Limb (tissue), 2 donors: Measurements from ENCODE around the gene RPUSD1.
A peak's percentile ranks its signal among the peaks of the same experiment; 100 is the strongest.

Experiments used
- DNase-seq, 2 donors: peaks; one replicate each; pipeline ENCODE4 v3.0.0-alpha.2; 2016; ENCODE audit errors: extremely low spot score in 2 of 2

Gene RPUSD1

DNA sequence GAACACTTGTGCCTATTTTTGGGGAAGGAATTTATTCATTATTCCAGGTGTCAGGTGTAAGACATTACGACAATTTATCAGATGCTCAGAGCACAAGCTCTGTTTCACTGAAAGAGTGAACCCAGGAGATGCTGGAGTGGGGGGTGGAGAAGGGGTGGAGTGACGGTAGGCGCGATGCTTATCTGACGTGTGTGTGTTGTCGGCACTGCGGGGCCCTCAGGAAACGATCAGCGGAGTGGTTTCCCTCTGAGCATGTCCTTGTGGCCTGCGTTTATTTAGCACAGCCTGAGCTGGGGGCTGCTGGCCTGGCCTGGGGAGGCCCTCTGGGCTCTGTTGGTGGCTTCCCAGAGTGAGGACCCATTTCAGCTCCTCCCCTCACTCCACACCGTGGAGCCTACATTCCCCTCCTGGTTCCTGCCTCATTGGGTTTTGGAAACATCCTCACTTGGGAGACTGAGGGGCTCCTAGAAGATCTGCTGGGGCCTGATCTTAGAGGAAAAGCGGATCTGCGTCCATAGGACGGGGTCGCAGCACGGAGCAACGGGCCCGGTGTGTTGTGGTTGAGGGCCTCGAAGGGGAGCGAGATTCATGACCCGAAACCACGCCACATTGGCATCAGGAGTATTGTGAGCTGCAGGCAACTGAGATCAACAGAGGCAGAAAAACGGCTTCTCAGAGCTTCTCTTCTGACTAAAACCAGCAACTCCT, 31.3 kb upstream of the RPUSD1 start:
- no peak for DNase-seq

DNA sequence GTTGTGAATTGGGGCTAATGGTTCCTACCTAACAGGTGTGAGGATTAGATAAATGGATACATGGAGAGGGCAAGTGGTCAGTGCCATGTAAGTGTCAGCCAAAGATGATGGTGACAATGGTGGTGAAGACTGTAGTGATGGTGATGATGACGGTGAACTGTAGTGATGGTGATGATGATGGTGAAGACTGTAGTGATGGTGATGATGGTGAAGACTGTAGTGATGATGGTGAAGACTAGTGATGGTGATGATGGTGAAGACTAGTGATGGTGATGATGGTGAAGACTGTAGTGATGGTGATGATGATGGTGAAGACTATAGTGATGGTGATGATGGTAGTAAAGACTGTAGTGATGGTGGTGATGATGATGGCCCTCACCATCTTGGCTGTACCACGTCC, 30.4 kb upstream of the RPUSD1 start:
- DNase-seq = no peak

DNA sequence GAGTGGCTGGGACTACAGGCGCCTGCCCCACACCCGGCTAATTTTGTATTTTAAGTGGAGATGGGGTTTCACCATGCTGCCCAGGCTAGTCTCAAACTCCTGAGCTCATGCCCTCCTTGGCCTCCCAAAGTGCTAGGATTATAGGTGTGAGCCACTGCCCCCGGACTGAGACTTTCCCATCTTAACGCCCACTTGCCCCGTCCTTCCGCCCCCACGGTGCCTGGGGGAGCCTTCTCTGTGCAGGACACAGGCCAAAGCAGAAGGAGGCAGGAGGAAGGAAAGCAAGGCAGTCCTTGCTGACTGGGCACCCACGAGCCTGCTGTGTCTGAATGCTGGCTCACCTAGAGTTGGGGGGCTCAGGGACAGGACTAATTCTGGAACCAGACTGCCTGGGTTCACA, 30.0 kb upstream of the RPUSD1 start:
- no peak for DNase-seq

DNA sequence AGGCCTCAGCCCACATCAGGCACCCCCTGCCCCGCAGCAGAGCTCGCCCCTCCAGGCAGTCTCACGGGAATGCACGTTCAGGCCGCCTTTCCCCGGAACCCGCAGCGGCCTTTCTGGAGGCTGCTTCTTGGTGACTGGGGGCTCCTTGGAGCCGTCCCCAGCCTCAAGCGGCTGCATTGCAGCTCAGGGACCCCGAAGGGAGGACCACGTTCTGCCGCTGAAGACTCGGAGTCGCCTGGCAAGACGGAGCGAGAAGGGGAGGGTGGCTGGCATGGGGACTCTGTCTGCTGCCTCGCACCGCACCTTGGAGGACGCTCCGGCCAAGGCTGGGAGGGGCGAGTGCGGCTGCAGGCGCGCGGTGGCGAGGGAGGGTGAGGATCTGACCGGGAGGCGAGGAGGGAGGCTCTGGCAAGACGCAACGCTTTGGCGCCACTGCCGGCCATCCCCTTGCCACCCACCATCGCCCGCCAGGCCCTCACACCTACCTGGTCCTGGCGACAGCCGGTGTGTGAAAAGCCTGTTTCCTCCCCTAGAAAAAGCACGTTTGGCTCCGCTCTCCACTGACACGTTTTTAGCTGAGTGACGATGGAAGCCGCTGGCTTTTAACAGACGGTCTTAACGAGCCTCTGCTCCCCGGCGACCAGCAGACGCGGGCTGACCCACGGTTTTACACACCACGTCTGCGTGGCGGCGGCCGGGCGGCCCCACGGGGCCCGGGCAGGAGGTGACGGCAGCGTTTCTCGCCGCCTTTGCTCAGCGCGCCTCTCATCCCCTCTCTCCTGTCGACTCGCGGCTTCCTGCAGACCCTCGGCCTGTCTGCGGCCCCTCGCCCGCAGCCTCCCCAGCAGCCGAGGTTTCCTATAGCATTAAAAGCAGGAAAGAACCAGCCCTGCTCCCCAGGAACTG, 29.1 kb upstream of the RPUSD1 start:
- DNase-seq = no peak

DNA sequence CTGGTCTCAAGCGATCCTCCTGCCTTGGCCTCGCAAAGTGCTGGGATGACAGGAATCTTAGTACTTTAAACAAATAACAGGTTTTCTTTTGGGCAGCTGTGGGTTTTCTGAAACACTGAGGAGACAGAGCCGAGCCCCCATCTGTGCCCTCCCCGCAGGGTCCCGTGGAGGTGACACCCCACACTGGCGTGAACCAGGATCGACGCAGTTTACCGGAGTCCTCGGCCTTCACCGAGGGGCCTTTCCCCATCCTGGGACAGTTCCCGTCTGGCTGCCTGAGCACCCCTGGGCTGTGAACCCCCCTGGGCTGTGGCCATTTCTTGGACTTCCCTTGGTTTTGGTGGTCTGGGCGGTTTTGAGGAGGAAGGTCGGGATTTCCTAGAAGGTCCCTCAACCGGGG, 27.7 kb upstream of the RPUSD1 start:
- no peak for DNase-seq

DNA sequence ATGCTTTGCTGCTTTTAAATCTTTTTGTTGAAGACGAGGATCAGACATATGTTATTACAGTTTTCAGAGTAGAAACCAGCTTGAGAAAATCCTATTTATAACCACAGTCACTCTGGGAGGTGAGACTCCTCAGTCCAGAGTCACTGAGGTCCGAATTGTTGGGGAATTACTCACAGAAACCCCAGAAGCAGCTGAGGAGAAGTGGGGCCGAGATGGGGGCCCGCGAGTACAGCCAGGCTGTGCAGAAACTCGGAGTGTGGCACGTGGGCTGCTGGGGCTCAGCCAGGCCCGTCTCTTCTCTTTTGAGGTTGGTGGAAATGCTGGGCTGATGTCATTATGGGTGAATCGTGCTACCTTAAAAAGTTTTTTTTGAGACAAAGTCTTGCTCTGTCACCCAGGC, 26.8 kb upstream of the RPUSD1 start:
- no peak for DNase-seq

DNA sequence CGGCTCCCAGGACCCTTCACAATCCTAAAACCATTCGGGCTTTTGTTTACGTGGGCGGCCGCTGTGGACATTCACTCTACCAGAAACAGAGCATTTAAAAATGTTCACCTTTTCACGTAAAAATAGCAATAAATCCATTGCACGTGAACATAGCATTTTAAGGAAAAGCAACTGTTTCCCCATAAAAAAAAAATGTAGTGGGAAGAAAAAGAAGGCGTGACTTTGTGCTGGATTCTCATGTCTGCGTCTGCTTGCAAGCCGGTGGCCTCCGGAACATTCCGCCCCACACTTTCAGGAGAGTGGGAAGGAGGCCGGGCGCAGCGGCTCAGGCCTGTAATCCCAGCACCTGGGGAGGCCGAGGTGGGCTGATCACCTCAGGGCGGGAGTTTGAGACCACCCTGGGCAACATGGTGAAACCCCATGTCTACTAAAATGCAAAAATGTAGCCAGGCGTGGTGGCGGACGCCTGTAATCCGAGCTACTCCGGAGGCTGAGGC, 25.8 kb upstream of the RPUSD1 start:
- DNase-seq = no peak

DNA sequence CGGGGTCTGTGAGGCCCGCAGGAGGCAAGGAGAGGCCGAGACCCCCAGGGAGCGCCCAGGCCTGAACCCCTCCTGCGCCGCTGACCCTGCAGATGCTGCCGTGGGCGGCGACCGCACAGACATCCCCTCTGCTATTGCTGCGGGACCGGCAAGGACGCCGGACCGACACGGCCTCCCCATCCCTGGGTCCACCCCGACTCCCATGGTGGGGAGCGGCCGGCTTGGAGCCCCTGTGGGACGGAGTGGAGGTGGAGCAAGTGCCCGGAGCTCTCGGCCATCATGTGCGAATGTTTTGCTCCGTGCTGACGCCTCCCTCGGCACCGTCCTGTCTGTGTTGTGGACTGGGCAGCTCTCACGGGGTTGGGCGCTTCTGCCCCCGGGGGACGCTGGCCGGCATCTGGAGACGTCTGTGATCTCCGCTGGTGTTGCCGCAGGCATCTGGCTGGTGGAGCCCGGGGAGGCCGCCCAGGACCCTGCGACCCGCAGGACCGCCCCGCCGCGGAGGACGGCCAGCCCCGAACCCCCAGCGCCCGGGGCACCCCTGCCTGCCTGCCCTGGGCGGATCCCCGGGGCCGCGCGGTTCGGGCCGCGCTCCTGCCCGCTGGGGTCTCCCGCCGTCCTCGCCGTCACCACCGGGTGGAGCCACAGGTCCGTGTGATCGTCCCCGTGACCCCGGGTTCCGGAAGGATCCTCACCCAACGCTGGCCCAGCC, 25.2 kb upstream of the RPUSD1 start:
- DNase-seq = peak in 1 of 2 donors; percentile 82

DNA sequence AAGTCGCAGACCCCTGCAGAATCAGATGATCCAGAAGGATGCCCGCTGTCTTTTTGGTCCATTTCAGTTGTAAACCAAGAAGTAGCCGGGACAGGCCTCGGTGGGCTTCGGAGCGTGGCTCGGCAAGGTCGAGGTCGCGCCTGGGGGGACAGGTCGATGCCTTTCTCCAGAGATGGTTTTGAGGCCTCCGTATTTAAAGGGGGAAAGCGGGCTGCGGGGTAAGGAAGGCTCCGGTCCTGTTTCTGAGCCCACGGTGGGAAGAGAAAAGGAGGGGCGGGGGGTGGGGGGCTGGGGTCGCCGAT, 19.9 kb upstream of the RPUSD1 start:
- DNase-seq = no peak

DNA sequence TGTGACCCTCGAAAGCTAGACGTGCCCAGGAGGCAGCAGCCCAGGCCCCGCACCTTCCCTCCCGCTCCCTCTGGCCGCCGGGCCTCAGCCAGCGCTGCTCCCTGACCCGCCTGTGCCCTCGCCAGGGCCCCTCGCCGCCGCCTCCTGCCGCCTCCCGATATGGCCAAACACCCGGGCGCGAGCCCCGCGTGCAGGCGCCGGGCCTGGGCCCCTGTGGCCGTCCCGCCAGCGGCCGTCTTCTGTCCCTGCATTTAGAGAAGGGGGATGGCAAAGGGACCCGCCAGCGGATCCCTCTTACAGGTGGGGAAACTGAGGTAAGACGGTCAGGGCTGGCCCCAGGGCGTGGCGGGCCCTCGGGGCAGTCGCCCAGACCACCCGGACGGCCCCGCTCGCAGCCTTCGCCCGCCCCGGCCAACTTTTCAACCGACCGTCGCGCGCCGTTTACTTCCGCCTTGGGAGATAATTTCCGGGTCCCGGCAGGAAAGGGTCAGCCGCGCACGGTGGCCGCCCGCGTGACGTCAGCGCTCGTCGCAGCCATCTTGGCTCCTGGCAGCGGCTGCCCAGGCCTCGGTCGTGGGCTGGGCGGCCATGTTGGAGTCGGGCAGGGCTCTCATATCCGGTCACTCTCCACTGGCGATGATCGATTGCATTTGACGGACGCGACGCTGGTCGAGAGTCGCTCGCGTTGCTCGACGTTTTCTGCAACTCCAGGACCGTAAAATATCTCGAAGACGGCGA, 19.3 kb upstream of the RPUSD1 start:
- peak; percentile 89 to 93 for DNase-seq

DNA sequence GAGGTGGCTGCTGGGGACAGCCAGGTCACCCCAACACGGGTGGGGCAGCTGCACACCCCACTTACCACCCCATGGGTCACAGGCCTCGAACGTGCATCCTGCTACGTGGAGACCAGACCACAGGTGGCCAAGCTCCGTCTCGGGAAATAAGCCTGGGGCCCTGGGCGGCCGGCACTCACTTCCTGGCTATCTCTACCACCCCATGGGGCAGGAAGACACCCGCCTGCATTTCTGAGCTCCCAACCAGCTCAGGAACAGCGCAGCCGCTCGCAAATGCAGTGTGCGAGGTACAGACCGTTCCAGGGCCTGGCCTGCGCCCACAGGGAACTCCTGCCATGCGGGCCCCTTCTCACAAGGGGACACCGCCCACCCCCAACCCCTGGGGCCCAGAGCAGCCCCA, 17.3 kb upstream of the RPUSD1 start:
- no peak for DNase-seq

DNA sequence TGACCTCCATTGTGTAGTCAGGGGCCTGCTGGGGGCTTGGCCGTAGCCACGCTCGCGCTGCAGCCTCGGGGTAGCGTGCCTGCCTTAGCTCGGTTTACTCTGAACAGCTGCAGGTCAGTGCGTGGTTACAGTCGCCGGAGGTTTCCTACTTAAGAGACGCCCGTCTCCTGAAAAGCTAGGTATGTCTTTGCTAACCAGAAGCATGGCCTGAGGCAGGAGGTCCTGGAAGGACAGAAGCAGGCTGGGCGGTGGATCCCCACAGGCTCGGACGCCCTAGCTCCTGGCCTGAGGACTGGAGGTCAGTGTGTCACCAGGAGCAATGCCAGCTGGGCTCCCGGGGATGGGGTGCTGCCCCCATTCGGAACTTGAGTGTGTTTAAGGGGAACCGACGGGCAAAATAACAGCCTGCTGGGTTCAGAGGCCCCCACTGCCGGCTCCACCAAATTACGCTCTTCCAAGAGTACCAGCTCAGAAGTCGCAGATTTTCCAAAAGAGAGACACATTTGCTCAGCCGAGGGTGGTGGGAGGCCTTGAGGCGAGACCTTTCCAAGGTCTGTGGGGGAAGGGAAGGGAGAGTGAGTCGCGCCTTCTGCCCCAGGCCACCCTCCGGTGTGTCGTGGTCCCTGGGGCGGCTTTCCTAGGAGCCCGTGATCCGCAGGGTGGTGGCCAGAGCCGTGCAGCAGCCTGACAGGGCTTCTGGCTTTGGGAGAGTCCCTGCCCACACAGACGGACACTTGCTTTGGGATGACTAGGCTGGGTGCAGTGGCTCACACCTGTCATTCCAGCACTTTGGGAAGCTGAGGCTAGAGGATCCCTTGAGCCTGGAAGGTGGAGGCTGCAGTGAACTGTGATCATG, 16.2 kb upstream of the RPUSD1 start:
- DNase-seq = no peak

DNA sequence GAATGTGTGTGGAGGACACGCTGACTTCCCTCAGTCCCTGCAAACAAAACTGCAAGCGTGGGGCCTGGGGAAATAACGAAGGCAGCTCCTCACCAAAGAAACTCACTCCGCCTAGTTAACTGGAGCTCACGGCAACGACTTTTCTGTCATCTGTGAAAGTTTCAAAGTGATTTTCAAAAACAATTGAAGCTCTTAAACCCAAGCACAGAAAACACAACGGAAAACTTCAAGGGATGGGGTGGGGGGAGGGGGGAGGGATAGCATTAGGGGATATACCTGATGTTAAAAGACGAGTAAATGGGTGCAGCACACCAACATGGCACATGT, 15.5 kb upstream of the RPUSD1 start:
- no peak for DNase-seq

DNA sequence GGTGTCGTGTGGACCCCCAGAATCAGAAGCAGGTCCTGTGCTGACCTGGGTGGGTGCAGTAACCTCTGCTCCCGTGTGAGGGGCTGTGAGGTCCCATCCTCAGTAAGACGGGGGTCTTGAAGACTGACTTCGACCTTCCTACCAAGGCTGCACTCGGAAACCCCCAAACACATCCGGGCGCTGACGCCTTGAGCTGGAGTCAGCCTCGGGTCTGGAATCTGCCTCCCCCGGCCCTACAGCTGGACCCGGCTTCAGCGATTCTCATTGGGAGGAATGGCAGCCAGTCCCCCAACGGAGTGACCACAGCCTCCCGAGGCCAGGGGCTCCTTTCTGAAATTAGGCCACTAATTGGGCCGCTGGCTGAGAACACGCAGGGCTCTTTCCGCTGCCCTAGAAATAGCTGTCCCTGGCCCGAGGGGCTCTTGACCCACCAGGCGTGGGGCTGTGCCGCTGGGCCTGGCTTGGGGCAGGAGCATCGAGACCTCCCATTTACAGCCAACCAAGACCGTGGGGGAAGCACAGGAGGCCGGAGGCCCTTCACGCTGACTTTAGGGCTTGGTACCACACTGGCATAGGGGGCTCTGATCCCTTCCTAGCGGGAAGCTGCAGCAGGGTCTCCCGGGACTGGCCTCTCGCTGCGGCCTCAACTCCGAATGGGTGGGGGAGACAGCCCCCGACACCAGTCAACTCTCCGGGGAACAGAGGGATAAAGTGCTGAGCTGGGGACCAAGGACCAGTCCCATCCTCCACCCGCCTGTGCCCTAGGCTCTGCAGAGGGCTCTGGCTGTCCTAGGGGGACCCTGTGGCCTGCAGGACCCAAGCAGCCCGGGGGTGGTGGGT, 15.0 kb upstream of the RPUSD1 start:
- DNase-seq = no peak

DNA sequence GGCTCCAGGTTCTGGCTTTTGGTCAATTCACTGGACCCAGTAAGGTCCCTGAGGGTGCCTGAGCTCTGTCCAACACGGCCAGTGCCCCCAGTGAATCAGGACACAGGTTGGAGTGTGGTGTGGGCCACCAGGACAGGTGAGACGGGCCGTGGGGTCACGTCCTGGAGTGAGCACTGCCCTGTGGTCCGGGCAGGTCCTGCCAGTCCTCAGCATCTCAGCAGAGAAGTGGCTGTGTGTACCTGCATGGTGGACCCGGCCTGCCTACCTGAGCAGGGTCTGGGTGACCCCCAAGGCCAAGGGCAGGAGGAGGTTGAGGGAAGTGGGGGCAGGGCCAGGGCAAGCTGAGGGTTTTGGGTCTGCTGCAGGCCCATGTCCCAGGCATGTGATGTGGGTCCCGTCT, 14.3 kb upstream of the RPUSD1 start:
- DNase-seq = no peak

DNA sequence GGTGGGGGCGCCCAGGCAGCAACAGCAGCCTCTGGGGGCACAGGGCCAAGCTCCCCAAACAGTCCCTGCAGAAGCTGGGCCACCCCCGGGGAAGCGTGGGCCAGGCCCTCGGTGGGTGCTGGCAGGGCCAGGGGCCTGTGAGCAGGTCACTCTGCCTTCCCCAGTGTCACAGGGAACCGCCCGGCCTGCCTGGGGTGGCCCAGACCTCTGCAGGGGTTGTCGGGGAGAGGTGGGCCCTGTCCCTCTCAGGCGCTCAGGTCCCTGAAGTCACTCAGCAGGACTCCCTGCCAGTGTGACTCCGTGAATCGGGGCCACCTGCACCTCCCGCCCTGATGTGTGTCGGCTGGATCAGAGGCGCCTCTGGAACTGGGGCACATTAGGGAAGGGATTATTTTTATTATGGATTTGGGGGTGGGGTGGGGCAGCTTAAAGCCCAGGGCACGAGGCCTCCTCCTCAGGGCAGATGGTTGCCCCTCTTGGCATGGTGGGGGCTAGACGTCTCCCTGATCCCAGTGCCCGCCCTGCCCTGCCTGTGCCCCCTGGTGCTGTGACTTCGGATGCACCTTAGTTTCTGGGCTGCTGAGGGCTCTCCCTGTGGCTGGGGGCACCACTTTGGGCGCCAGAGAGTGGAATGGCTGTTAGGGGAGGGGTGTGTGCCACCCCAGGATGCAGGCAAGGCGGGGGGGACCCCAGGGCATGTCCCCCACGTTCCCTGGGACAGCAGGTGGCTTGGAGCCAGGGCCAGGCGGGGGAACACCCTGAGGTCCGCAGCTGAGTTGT, 13.6 kb upstream of the RPUSD1 start:
- DNase-seq = no peak

DNA sequence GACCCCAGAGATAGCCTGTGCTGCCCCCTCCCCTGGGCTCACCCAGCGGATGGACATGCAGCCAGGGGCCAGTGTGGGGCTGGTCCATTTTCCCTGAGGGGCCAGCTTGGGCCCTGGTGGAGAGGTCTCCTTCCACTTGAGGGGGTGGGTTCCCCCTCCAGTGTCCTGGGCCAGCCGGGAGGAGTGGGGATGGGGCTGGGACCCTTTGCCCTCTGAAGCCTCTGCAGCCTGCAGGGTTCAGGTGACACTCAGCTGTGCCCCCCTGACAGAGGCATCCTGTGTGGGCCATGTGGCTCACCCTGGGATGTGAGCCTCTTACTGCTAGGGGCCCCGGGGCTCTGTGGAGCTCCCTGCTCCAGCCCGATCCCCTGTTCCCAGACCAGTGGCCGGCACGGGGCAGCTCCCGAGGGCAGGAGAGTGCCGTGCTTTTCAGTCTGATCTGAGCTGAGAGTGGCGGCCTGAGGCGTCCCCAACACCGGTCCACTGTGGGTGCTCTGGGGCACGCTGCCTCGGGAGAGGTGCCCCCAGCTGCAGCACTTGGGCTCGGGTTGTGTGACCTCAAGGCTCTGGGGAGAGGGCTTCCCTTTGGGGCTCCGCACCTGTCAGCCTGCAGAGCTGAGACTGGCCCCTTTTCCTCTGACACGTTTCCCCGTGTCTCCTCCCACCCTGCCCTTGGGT, 12.8 kb upstream of the RPUSD1 start:
- DNase-seq = no peak
